ENCODE measurements around the gene DSCAM. TPM values are rescaled to one million over a fixed set of nuclear protein-coding genes. Genes with fewer than 3 reads are reported as not detected.

The DSCAM gene
- total RNA-seq, 1 experiment from 2014 or later: 0.13 TPM

- Mint-ChIP-seq H3K36me3 (no peaks in the 10 kb centered on the region), H3K4me1 (peaks cover 26% of the 10 kb centered on the region), H3K27ac (no peak overlapping the region), H3K9me3 (no peaks in the 10 kb centered on the region), H3K4me3 (no peak overlapping the region), H3K27me3 (ENCODE audit: low read depth) (no peaks in the 10 kb centered on the region)
- ChIA-PET CTCF (no interaction called here), POLR2A (no interaction called here)
- TF ChIP-seq FOXP1 (CRISPR knock-in tag; IDR thresholded peaks at IDR 0.05; ENCODE audit: borderline replicate concordance) (no peak), MLX (CRISPR knock-in tag; IDR thresholded peaks at IDR 0.05) (no peak), FOXK1 (CRISPR knock-in tag; IDR thresholded peaks at IDR 0.05) (no peak), NR1H2 (CRISPR knock-in tag; IDR thresholded peaks at IDR 0.05) (no peak), AR (CRISPR knock-in tag; IDR thresholded peaks at IDR 0.05) (no peak), ATF3 (CRISPR knock-in tag; conservative IDR thresholded peaks at IDR 0.05) (no peak), FOXJ3 (CRISPR knock-in tag; IDR thresholded peaks at IDR 0.05; ENCODE audit: borderline replicate concordance) (no peak), OVOL2 (CRISPR knock-in tag; IDR thresholded peaks at IDR 0.05; ENCODE audit: borderline replicate concordance) (no peak), MXD4 (CRISPR knock-in tag; IDR thresholded peaks at IDR 0.05; ENCODE audit: borderline replicate concordance) (no peak), ZSCAN18 (CRISPR knock-in tag; IDR thresholded peaks at IDR 0.05) (no peak), ZNF121 (CRISPR knock-in tag; IDR thresholded peaks at IDR 0.05) (no peak), ZNF425 (CRISPR knock-in tag; conservative IDR thresholded peaks at IDR 0.05) (no peak), TP53 (CRISPR knock-in tag; IDR thresholded peaks at IDR 0.05) (no peak), TCF7 (CRISPR knock-in tag; IDR thresholded peaks at IDR 0.05; ENCODE audit: low read depth) (no peak), ZNF232 (CRISPR knock-in tag; IDR thresholded peaks at IDR 0.05) (no peak), ATF2 (CRISPR knock-in tag; IDR thresholded peaks at IDR 0.05; ENCODE audit: borderline replicate concordance, low read depth) (no peak), SP1 (CRISPR knock-in tag; conservative IDR thresholded peaks at IDR 0.05) (no peak)
- DNase-seq (ENCODE audit: low spot score): no peak
- ATAC-seq: no peak
Measured at GRCh38 chr21:40047993-40048730, 798.8 kb downstream of the DSCAM start.
